Hepatocyte (in vitro differentiated cells): ENCODE data around the gene HNRNPLL.

ENCODE experiments used
- CTCF ChIP-seq: fragments of 200-600 bp; sonication (generic); IDR thresholded peaks from 2 replicates; pipeline ENCODE4 v1.5.1; 2016; ENCODE audit warnings: antibody characterized with exemption, mild to moderate bottlenecking; ENCODE audit not compliant: poor library complexity
- EZH2phosphoT487 ChIP-seq: fragments of 200-600 bp; sonication (generic); IDR thresholded peaks from one replicate; pipeline ENCODE4 v1.6.1; 2018; ENCODE audit warnings: antibody characterized with exemption, mild to moderate bottlenecking, low read depth, moderate library complexity; ENCODE audit not compliant: unreplicated experiment, severe bottlenecking

- TF ChIP-seq EZH2phosphoT487 (no peak), CTCF (no peak)
Measured at GRCh38 chr2:38632980-38633379, 30.3 kb upstream of the HNRNPLL start.
